Activated CD4-positive, alpha-beta T cell treated with anti-CD3 and anti-CD28 coated beads, Interleukin-2, amount 10 ng/mL, durations not matched to agents 7 days and 5 days (primary cell): ENCODE results near the gene LASP1NB.
"Not testable (repeated sequence)": the region's sequence is repeated elsewhere in the genome, so short reads cannot be mapped to it uniquely, and the experiment has no call there.

Experiments
- CTCF ChIA-PET: fragments of 350-600 bp; sonication (Branson Sonifier 250); formaldehyde crosslinking; loops from one replicate; lab custom pipeline; 2021; ENCODE audit warnings: antibody characterized with exemption; lab: Charles Lee
- POLR2A ChIA-PET: fragments of 350-600 bp; sonication (Branson Sonifier 250); formaldehyde crosslinking; loops from one replicate; lab custom pipeline; 2021; ENCODE audit warnings: antibody characterized with exemption; lab: Charles Lee
- DNase-seq: peaks from one replicate; pipeline ENCODE4 v3.0.0-alpha.2; 2020
- H3K27ac Mint-ChIP-seq: one replicate; pipeline ENCODE4 v1.8.0; 2021; ENCODE audit warnings: mild to moderate bottlenecking, moderate library complexity, mixed read lengths
- H3K27me3 Mint-ChIP-seq: one replicate; pipeline ENCODE4 v1.8.0; 2021; ENCODE audit warnings: mixed read lengths
- H3K36me3 Mint-ChIP-seq: one replicate; pipeline ENCODE4 v1.8.0; 2021; ENCODE audit warnings: low read depth, mixed read lengths
- H3K4me1 Mint-ChIP-seq: one replicate; pipeline ENCODE4 v1.8.0; 2021; ENCODE audit warnings: mixed read lengths
- H3K4me3 Mint-ChIP-seq: one replicate; pipeline ENCODE4 v1.8.0; 2021; ENCODE audit warnings: mild to moderate bottlenecking, moderate library complexity, mixed read lengths
- H3K9me3 Mint-ChIP-seq: one replicate; pipeline ENCODE4 v1.8.0; 2021; ENCODE audit warnings: mixed read lengths

Gene LASP1NB

DNA sequence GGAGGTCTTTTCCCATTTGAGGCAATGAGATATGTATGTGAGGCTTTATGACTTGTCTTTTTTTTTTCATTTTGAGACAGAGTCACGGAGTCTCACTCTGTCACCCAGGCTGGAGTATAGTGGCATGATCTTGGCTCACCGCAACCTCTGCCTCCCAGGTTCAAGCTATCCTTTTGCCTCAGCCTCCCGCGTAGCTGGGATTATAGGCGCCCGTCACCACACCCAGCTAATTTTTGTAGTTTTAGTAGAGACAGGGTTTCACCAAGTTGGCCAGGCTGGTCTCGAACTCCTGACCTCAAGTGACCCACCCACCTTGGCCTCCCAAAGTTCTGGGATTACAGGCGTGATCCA is 13.7 kb upstream of the LASP1NB start:
- H3K36me3 Mint-ChIP-seq: peaks cover 15% of the 10 kb centered on the region
- H3K4me3 Mint-ChIP-seq, H3K27me3 Mint-ChIP-seq, DNase-seq, H3K27ac Mint-ChIP-seq, H3K9me3 Mint-ChIP-seq, POLR2A ChIA-PET: not testable (repeated sequence)
- H3K4me1 Mint-ChIP-seq: peaks cover 15% of the 10 kb centered on the region
- CTCF ChIA-PET: interaction anchor here (0.5 kb wide), 1 partner anchor 587 kb away, joined by 4 read pairs; no protein-coding TSS in a partner anchor

DNA sequence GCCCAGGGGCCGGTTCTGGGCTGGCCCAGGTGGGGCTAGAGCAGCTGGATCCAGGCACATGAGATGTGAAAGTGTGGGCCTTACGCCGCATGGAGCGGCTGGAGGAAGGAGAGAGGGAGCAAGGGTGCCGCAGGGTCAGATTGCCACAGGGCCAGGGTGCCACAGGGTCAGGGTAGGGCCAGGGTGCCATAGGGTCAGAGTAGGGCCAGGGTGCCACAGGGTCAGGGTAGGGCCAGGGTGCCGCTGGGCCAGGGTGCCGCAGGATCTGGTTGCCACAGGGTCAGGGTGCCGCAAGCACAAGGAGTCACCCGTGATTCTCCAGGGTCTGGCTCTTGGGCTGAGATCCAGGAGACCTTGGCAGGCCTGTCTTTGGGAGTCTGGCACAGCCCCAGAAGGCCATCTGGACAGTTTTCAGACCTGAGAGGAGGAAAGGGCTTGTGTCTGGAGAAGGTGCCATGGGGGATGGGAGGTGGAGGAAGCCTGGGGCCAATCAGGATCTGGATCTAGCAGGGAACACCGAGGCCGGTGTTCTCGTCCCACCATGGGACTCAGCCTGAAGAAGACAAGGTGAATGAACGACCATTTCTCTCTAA is 13.1 kb upstream of the LASP1NB start:
- Mint-ChIP-seq H3K4me3 (no peak overlapping the region), H3K9me3 (no peaks in the 10 kb centered on the region), H3K27ac (no peak overlapping the region), H3K4me1 (peaks cover 15% of the 10 kb centered on the region), H3K27me3 (no peaks in the 10 kb centered on the region), H3K36me3 (peaks cover 21% of the 10 kb centered on the region)
- DNase-seq: no peak
- ChIA-PET POLR2A (no interaction called here), CTCF (no interaction called here)

DNA sequence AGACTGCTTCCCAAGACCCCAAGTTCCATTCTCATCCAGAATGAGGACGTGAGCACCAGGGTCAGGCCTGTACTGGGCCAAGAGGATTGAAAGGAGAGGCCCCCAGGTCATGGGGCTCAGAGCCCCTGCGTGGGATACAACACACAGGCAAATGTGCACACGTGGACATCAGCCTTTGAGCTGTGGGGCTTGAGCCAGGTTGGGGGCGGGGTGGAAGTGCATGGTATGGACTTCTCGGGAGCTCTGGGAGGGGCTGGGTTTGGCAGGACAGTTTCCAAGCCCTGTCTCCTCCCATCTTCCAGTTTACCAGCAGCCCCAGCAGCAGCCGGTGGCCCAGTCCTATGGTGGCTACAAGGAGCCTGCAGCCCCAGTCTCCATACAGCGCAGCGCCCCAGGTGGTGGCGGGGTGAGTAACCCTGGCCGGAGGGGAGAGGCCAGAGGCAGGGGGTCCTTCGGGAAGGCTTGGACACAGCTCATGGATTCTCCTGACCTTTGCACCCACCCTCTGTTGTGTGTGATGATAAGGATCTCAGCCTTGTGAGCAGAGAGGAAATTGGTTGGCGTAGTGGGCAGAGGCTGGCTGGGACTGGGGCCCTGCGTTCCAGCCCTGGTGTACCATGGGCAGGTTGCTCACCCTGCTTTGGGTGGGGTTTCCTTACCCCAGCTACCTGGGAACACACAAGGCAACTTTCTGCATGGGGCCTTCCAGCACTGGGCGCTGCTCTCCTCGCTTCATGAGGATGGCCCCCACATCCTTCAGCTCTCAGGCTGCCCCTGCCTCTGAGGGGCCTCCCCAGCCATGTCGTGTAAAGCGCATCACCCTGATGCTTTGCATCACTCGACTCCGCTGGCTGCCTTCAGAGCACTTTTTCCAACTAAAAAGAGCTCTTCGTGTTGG is 10.4 kb upstream of the LASP1NB start:
- H3K27ac Mint-ChIP-seq: peak overlapping the region; percentile 46
- H3K4me1 Mint-ChIP-seq: peaks cover 16% of the 10 kb centered on the region
- DNase-seq: no peak
- no peaks in the 10 kb centered on the region for H3K9me3 Mint-ChIP-seq
- no peaks in the 10 kb centered on the region for H3K27me3 Mint-ChIP-seq
- H3K4me3 Mint-ChIP-seq: no peak overlapping the region
- ChIA-PET CTCF (interaction anchor here (0.6 to 1.3 kb wide), 2 partner anchors 17 to 327 kb away, joined by 4 to 5 read pairs; no protein-coding TSS in a partner anchor), POLR2A (no interaction called here)
- H3K36me3 Mint-ChIP-seq: peaks cover 42% of the 10 kb centered on the region

DNA sequence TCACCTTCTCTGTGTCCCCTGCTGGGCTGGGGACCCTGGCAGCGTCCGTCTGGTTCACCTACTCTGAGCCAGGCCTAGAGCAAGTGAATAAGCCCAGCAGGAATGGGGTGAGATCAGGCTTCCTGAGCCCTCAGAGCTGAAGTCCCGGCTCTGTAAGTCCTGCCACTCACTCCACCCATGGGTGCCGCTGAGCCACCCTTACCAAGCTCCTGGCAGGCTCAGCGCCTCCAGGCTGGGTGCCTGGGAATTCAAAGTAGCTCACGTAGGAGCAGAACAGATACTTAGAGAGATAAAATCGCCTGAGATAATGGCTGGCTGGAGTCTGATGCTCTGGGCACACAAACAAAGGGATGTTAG is 9.8 kb upstream of the LASP1NB start:
- ChIA-PET POLR2A (no interaction called here), CTCF (interaction anchor here (1.3 kb wide), 1 partner anchor 17 kb away, joined by 5 read pairs; no protein-coding TSS in a partner anchor)
- peaks cover 19% of the 10 kb centered on the region for H3K4me1 Mint-ChIP-seq
- DNase-seq: no peak
- no peak overlapping the region for H3K4me3 Mint-ChIP-seq
- H3K27ac Mint-ChIP-seq: peak overlapping the region; percentile 46
- H3K36me3 Mint-ChIP-seq: peaks cover 46% of the 10 kb centered on the region
- H3K9me3 Mint-ChIP-seq: no peaks in the 10 kb centered on the region
- no peaks in the 10 kb centered on the region for H3K27me3 Mint-ChIP-seq

DNA sequence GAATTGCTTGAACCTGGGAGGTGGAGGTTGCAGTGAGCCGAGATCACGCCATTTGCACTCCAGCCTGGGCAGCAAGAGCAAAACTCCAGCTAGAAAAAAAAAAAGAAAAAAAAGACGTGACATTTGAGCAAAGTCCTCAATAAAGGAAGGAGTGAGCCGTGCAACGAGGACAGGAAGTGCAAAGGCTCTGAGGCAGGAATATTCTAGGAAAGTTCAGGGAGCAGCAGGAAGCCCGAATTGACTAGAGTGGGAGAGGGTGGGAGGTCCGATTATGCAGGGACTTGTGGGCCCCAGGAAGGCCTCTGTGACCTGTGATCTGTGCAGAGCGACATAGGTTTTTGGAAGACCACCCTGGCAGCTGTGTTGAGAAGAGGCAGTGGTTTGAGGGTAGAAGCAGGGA is 8.6 kb upstream of the LASP1NB start:
- Mint-ChIP-seq H3K36me3 (peaks cover 49% of the 10 kb centered on the region), H3K4me1 (peaks cover 19% of the 10 kb centered on the region), H3K27ac (peak overlapping the region; percentile 58), H3K27me3 (no peaks in the 10 kb centered on the region), H3K9me3 (no peaks in the 10 kb centered on the region), H3K4me3 (no peak overlapping the region)
- DNase-seq: no peak
- POLR2A ChIA-PET: no interaction called here
- CTCF ChIA-PET: interaction anchor here (0.5 to 1.3 kb wide), 5 partner anchors 19 to 457 kb away, joined by 3 to 5 read pairs (median 4); no protein-coding TSS in a partner anchor

DNA sequence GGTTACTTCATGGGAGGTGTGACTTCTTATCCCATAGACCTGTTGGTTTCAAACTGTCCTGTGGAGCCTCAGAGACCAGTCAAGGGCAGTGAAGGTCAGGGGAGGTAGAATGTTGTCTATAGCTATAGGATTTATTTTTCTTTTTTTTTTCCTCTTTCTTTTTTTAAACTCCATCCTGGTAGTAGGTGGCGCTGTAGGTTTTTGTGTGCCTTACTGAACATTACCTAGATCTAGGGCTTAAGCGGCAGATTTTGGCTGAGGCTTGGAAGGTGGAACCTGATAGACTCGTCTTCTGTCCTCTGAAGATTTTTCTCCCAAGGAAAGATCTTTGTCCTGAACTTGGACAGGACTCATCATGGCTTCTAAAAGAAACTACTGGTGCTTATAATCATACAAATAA is 8.2 kb upstream of the LASP1NB start:
- Mint-ChIP-seq H3K4me1 (peaks cover 19% of the 10 kb centered on the region), H3K9me3 (no peaks in the 10 kb centered on the region), H3K27me3 (no peaks in the 10 kb centered on the region), H3K4me3 (no peak overlapping the region), H3K36me3 (peaks cover 49% of the 10 kb centered on the region), H3K27ac (peak overlapping the region; percentile 58)
- CTCF ChIA-PET: interaction anchor here (0.7 to 1.1 kb wide), 2 partner anchors 26 to 458 kb away, joined by 3 to 5 read pairs; no protein-coding TSS in a partner anchor
- DNase-seq: no peak
- POLR2A ChIA-PET: interaction anchor here (0.5 kb wide), 1 partner anchor 31 kb away, joined by 5 read pairs; no protein-coding TSS in a partner anchor

DNA sequence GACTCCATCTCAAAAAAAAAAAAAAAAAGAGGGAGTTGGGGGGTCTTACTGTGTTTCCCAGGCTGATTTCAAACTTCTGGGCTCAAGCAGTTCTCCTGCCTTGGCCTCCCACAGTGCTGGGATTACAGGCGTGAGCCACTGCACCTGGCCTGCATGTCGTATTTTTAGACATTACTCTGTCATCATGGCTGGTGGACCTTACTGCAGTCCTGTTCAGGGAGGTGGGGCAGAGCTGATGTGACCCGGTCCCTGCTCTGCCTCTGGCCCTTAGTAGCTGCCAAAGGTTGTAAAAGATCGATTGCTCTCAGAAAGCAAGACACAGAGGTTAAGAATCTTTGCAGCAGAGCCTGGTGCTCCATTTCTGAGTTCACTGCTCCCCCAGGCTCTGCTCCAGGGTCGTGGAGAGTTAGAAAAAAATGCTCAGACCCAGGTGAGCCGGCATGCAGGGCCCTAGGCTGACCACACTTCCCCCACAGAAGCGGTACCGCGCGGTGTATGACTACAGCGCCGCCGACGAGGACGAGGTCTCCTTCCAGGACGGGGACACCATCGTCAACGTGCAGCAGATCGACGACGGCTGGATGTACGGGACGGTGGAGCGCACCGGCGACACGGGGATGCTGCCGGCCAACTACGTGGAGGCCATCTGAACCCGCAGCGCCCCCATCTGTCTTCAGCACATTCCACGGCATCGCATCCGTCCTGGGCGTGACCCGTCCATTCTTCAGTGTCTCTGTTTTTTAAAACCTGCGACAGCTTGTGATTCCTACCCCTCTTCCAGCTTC is 7.1 kb upstream of the LASP1NB start:
- Mint-ChIP-seq H3K4me3 (no peak overlapping the region), H3K27ac (no peak overlapping the region), H3K36me3 (peaks cover 49% of the 10 kb centered on the region), H3K27me3 (no peaks in the 10 kb centered on the region), H3K4me1 (peaks cover 19% of the 10 kb centered on the region), H3K9me3 (no peaks in the 10 kb centered on the region)
- CTCF ChIA-PET: no interaction called here
- DNase-seq: no peak
- POLR2A ChIA-PET: no interaction called here

DNA sequence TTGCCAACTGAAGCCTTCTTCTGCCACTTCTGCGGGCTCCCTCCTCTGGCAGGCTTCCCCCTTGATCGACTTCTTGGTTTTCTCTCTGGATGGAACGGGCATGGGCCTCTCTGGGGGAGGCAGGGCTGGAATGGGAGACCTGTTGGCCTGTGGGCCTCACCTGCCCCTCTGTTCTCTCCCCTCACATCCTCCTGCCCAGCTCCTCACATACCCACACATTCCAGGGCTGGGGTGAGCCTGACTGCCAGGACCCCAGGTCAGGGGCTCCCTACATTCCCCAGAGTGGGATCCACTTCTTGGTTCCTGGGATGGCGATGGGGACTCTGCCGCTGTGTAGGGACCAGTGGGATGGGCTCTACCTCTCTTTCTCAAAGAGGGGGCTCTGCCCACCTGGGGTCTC is 6.5 kb upstream of the LASP1NB start:
- peaks cover 22% of the 10 kb centered on the region for H3K4me1 Mint-ChIP-seq
- CTCF ChIA-PET: no interaction called here
- H3K9me3 Mint-ChIP-seq: no peaks in the 10 kb centered on the region
- DNase-seq: no peak
- peaks cover 47% of the 10 kb centered on the region for H3K36me3 Mint-ChIP-seq
- H3K27me3 Mint-ChIP-seq: no peaks in the 10 kb centered on the region
- H3K27ac Mint-ChIP-seq: no peak overlapping the region
- POLR2A ChIA-PET: no interaction called here
- H3K4me3 Mint-ChIP-seq: no peak overlapping the region

DNA sequence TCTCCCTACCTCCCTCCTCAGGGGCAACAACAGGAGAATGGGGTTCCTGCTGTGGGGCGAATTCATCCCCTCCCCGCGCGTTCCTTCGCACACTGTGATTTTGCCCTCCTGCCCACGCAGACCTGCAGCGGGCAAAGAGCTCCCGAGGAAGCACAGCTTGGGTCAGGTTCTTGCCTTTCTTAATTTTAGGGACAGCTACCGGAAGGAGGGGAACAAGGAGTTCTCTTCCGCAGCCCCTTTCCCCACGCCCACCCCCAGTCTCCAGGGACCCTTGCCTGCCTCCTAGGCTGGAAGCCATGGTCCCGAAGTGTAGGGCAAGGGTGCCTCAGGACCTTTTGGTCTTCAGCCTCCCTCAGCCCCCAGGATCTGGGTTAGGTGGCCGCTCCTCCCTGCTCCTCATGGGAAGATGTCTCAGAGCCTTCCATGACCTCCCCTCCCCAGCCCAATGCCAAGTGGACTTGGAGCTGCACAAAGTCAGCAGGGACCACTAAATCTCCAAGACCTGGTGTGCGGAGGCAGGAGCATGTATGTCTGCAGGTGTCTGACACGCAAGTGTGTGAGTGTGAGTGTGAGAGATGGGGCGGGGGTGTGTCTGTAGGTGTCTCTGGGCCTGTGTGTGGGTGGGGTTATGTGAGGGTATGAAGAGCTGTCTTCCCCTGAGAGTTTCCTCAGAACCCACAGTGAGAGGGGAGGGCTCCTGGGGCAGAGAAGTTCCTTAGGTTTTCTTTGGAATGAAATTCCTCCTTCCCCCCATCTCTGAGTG is 5.9 kb upstream of the LASP1NB start:
- CTCF ChIA-PET: no interaction called here

DNA sequence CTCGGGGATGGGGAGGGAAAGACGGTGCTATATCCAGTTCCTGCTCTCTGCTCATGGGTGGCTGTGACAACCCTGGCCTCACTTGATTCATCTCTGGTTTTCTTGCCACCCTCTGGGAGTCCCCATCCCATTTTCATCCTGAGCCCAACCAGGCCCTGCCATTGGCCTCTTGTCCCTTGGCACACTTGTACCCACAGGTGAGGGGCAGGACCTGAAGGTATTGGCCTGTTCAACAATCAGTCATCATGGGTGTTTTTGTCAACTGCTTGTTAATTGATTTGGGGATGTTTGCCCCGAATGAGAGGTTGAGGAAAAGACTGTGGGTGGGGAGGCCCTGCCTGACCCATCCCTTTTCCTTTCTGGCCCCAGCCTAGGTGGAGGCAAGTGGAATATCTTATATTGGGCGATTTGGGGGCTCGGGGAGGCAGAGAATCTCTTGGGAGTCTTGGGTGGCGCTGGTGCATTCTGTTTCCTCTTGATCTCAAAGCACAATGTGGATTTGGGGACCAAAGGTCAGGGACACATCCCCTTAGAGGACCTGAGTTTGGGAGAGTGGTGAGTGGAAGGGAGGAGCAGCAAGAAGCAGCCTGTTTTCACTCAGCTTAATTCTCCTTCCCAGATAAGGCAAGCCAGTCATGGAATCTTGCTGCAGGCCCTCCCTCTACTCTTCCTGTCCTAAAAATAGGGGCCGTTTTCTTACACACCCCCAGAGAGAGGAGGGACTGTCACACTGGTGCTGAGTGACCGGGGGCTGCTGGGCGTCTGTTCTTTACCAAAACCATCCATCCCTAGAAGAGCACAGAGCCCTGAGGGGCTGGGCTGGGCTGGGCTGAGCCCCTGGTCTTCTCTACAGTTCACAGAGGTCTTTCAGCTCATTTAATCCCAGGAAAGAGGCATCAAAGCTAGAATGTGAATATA is 4.8 kb upstream of the LASP1NB start:
- Mint-ChIP-seq H3K27ac (peak overlapping the region; percentile 63), H3K36me3 (peaks cover 38% of the 10 kb centered on the region), H3K27me3 (no peaks in the 10 kb centered on the region), H3K4me1 (peaks cover 25% of the 10 kb centered on the region), H3K9me3 (no peaks in the 10 kb centered on the region), H3K4me3 (no peak overlapping the region)
- no peak for DNase-seq
- POLR2A ChIA-PET: interaction anchor here (0.7 kb wide), 1 partner anchor 48 kb away, joined by 3 read pairs; no protein-coding TSS in a partner anchor
- CTCF ChIA-PET: no interaction called here

More for the DNA sequence above, 5.9 kb upstream of the LASP1NB start:
- Mint-ChIP-seq H3K4me3 (no peak overlapping the region), H3K27ac (peak overlapping the region; percentile 57), H3K4me1 (peaks cover 18% of the 10 kb centered on the region), H3K36me3 (peaks cover 41% of the 10 kb centered on the region), H3K9me3 (no peaks in the 10 kb centered on the region), H3K27me3 (no peaks in the 10 kb centered on the region)
- DNase-seq: no peak
- POLR2A ChIA-PET: no interaction called here

DNA sequence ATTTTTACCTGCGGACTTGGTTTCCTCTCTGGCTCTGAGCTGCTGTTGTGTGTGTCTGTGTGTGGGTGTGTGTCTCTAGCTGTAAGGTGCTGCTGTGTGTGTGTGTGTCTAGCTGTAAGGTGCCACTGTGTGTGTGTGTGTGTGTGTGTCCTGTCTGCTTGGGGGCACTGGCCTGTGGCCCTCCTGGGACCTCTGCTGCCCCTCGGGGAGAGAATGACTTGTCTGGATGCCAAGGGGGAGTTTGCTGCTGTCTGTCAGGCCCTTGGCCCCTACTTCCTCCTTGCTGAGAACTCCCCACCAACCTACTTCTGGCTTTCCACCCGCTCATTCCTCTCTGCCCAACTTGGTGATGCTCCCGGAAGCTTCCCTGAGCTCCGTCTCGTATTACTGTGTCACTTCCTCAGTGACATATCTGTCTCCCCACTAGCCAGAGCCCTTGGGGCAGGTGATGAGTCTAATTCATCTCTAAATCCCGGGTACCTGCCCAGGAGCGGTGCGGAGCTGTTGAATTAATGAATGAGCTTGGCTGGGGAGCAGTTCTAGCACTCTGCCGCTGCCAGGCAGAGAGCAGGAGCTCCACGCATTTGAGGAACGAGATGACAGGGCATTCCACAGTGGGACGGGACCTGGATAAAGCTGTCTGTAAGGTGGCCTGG is 3.5 kb upstream of the LASP1NB start:
- ChIA-PET POLR2A (no interaction called here), CTCF (interaction anchor here (0.6 to 1.3 kb wide), 4 partner anchors 23 to 231 kb away, joined by 3 to 4 read pairs (median 3); no protein-coding TSS in a partner anchor)
- Mint-ChIP-seq H3K9me3 (no peaks in the 10 kb centered on the region), H3K4me1 (peaks cover 35% of the 10 kb centered on the region), H3K36me3 (peaks cover 33% of the 10 kb centered on the region), H3K27ac (peak overlapping the region; percentile 63), H3K27me3 (no peaks in the 10 kb centered on the region), H3K4me3 (no peak overlapping the region)
- DNase-seq: no peak
